GM10266 (cell line): ENCODE data around the gene ADAMTS9.
"Not testable (repeated sequence)": the region's sequence is repeated elsewhere in the genome, so short reads cannot be mapped to it uniquely, and the experiment has no call there.

Source experiments
- DNase-seq: peaks from one replicate; pipeline ENCODE4 v3.0.0; 2012; ENCODE audit errors: extremely low spot score
- CTCF ChIP-seq: IDR thresholded peaks from 2 replicates; pipeline ENCODE4 v1.5.1; 2012; ENCODE audit warnings: mild to moderate bottlenecking, low read depth; ENCODE audit not compliant: control insufficient read depth, insufficient read depth; ENCODE audit errors: missing control alignments

ADAMTS9 gene

GRCh38 chr3:64552160-64552559, 135.6 kb downstream of the ADAMTS9 start:
- DNase-seq: no peak
- no peak for TF ChIP-seq CTCF

- TF ChIP-seq CTCF: no peak
- DNase-seq: no peak
Observed at GRCh38 chr3:64551697-64552096, 136.1 kb downstream of the ADAMTS9 start.

- DNase-seq: no peak
- TF ChIP-seq CTCF: no peak
Observed at GRCh38 chr3:64550745-64551144, 137.1 kb downstream of the ADAMTS9 start.

- DNase-seq: no peak
- TF ChIP-seq CTCF: no peak
Observed at GRCh38 chr3:64549869-64550268, 137.9 kb downstream of the ADAMTS9 start.

GRCh38 chr3:64548200-64548889, 139.5 kb downstream of the ADAMTS9 start:
- DNase-seq: no peak
- TF ChIP-seq CTCF: no peak

GRCh38 chr3:64546856-64547255, 140.9 kb downstream of the ADAMTS9 start:
- no peak for DNase-seq
- no peak for TF ChIP-seq CTCF

GRCh38 chr3:64545239-64545638, 142.6 kb downstream of the ADAMTS9 start:
- DNase-seq: not testable (repeated sequence)

GRCh38 chr3:64541803-64542202, 146.0 kb downstream of the ADAMTS9 start:
- TF ChIP-seq CTCF: no peak
- DNase-seq: no peak
